K562 (cell line): Measurements from ENCODE around the gene PODNL1. TPM values are rescaled to one million over a fixed set of nuclear protein-coding genes. Genes with fewer than 3 reads are reported as not detected.

Experiments used
- CBX1 ChIP-seq: sonication (generic); IDR thresholded peaks from 2 replicates; pipeline ENCODE4 v1.6.1; 2016; ENCODE audit warnings: antibody characterized with exemption, low read depth, mild to moderate bottlenecking
- ELF4 ChIP-seq: fragments of 450-650 bp; formaldehyde crosslinking; IDR thresholded peaks from 2 replicates; pipeline ENCODE4 v1.4.0; 2022; ENCODE audit warnings: missing genetic modification characterization
- ELK3 ChIP-seq: fragments of 450-650 bp; formaldehyde crosslinking; IDR thresholded peaks from 2 replicates; pipeline ENCODE4 v1.4.0; 2020; ENCODE audit warnings: mild to moderate bottlenecking
- FOSL1 ChIP-seq: fragments of 200-800 bp; sonication (Bioruptor generic); conservative IDR thresholded peaks from 2 replicates; pipeline ENCODE4 v1.6.1; 2016; ENCODE audit warnings: missing genetic modification characterization, missing compliant biosample characterization
- HMG20B ChIP-seq: fragments of 250-450 bp; sonication (Bioruptor Pico); IDR thresholded peaks from 2 replicates; pipeline ENCODE4 v1.5.0; 2021; ENCODE audit warnings: mild to moderate bottlenecking
- MBD2 ChIP-seq: sonication (generic); IDR thresholded peaks from 2 replicates; pipeline ENCODE4 v1.6.1; 2016; ENCODE audit warnings: low read depth, borderline replicate concordance
- MCM5 ChIP-seq: fragments of 450-650 bp; IDR thresholded peaks from 2 replicates; pipeline ENCODE4 v1.6.1; 2016; ENCODE audit warnings: low read depth
- MEF2D ChIP-seq: conservative IDR thresholded peaks from 2 replicates; pipeline ENCODE4 v1.6.1; 2016; ENCODE audit warnings: low read depth, missing genetic modification characterization, missing compliant biosample characterization
- NCOA6 ChIP-seq: fragments of 450-650 bp; IDR thresholded peaks from 2 replicates; pipeline ENCODE4 v1.6.1; 2017; ENCODE audit warnings: mild to moderate bottlenecking
- PCBP2 ChIP-seq: fragments of 200-400 bp; formaldehyde crosslinking; IDR thresholded peaks from 2 replicates; pipeline ENCODE4 v1.6.1; 2018; ENCODE audit warnings: low read length, low read depth, mild to moderate bottlenecking, moderate library complexity; ENCODE audit not compliant: poor library complexity, severe bottlenecking
- PKNOX1 ChIP-seq: fragments of 450-650 bp; IDR thresholded peaks from 2 replicates; pipeline ENCODE4 v1.6.1; 2016
- PPARD ChIP-seq: fragments of 250-450 bp; sonication (Bioruptor Pico); IDR thresholded peaks from 2 replicates; pipeline ENCODE4 v1.8.0; 2022; ENCODE audit warnings: inconsistent platforms, mild to moderate bottlenecking, moderate library complexity
- RERE ChIP-seq: sonication (generic); formaldehyde crosslinking; IDR thresholded peaks from 2 replicates; pipeline ENCODE4 v1.8.0; 2023; ENCODE audit warnings: missing genetic modification reagents, mild to moderate bottlenecking, borderline replicate concordance
- TFE3 ChIP-seq: fragments of 450-650 bp; formaldehyde crosslinking; IDR thresholded peaks from 2 replicates; pipeline ENCODE4 v1.4.0; 2020; ENCODE audit warnings: mild to moderate bottlenecking, mixed read lengths
- TOE1 ChIP-seq, 2 experiments: fragments of 450-650 bp in 1 of 2; sonication (generic) in 1 of 2; formaldehyde crosslinking in 1 of 2; IDR thresholded peaks; 2 replicates each; pipeline versions ENCODE4 v1.7.1 to v1.8.0; 2016 to 2022; ENCODE audit warnings: borderline replicate concordance in 2 of 2, mild to moderate bottlenecking in 2 of 2, antibody characterized with exemption in 1 of 2, inconsistent platforms in 1 of 2, low read depth in 1 of 2, missing genetic modification reagents in 1 of 2, moderate library complexity in 1 of 2
- ZBTB8A ChIP-seq: fragments of 450-650 bp; IDR thresholded peaks from 2 replicates; pipeline ENCODE4 v1.6.1; 2018; ENCODE audit warnings: mild to moderate bottlenecking, moderate library complexity; ENCODE audit not compliant: partially characterized antibody
- ZNF507 ChIP-seq: conservative IDR thresholded peaks from 2 replicates; pipeline ENCODE4 v1.6.1; 2017; ENCODE audit warnings: missing genetic modification characterization, missing compliant biosample characterization
- polyA plus RNA-seq, 8 experiments: library from polyadenylated mRNA; depleted of rRNA in 4 of 8; stranded (reverse) in 5 of 8; unstranded in 3 of 8; fragments of >200 nt; fragmentation: Nextera tagmentation in 2 of 8; fragmentation: Illumina TruSeq in 1 of 8; extraction: Ambion mirVana in 2 of 8; extraction: Trizol in 1 of 8; gene quantifications; 2 replicates each; pipeline versions ENCODE4 v1.2.1 to v1.2.3, GENCODE V29; 2011 to 2014; ENCODE audit warnings: inconsistent platforms in 1 of 8, missing spikeins in 1 of 8
- total RNA-seq, 7 experiments: library from RNA; depleted of rRNA in 6 of 7; stranded (reverse); fragments of >200 nt in 6 of 7; fragmentation: Illumina TruSeq in 2 of 7; extraction: Trizol in 2 of 7; gene quantifications; 2 replicates each; pipeline versions ENCODE4 v1.2.1 to v1.2.3, GENCODE V29; 2011 to 2021; ENCODE audit warnings: low replicate concordance in 1 of 7

The PODNL1 gene
- total and polyA plus RNA-seq, 9 of the 15 experiments (the other 6 are each of a cell fraction or from before 2014, with no cell fraction given) = 0.18 to 0.47 (median 0.23) TPM; not detected in 3

GRCh38 chr19:13920940-13921747 lies 17.1 kb downstream of the PODNL1 start (continued):
- TF ChIP-seq TFE3 (CRISPR knock-in tag) (no peak), CBX1 (peak; percentile 87; the same call in 1 of the 2 replicates), TOE1 (IDR thresholded peaks at IDR 0.05; ENCODE audit: borderline replicate concordance) (no peak), TOE1 (CRISPR knock-in tag; IDR thresholded peaks at IDR 0.05; ENCODE audit: borderline replicate concordance, low read depth) (no peak), MBD2 (peak; percentile 84; the same call in 1 of the 2 replicates), MEF2D (tag) (no peak), ELF4 (CRISPR knock-in tag) (no peak), ELK3 (CRISPR knock-in tag) (no peak), FOSL1 (tag) (no peak), ZNF507 (tag) (no peak), MCM5 (no peak), HMG20B (CRISPR knock-in tag) (no peak), PCBP2 (no peak), PPARD (CRISPR knock-in tag) (no peak), ZBTB8A (no peak), PKNOX1 (no peak), RERE (CRISPR knock-in tag) (no peak), NCOA6 (no peak)
